Neural progenitor cell (in vitro differentiated cells): ENCODE data around the gene PFKFB4. TPM values are rescaled to one million over a fixed set of nuclear protein-coding genes. Genes with fewer than 3 reads are reported as not detected.
A peak's percentile ranks its signal among the peaks of the same experiment; 100 is the strongest.

Source experiments
- DNase-seq: peaks from one replicate; pipeline ENCODE4 v3.0.0-alpha.2; 2016; ENCODE audit warnings: low spot score
- H2AFZ ChIP-seq: fragments of 200-600 bp; sonication (generic); replicated peaks from 2 replicates; pipeline ENCODE4 v1.6.1; 2016; ENCODE audit warnings: antibody characterized with exemption
- H3F3A ChIP-seq: fragments of 200-600 bp; sonication (generic); 2 replicates; pipeline ENCODE4 v1.6.1; 2016; ENCODE audit warnings: antibody characterized with exemption, low read depth
- H3K27ac ChIP-seq: fragments of 200-600 bp; sonication (generic); 2 replicates; pipeline ENCODE4 v1.5.1; 2016; ENCODE audit warnings: mild to moderate bottlenecking
- H3K27me3 ChIP-seq: fragments of 200-600 bp; sonication (generic); 2 replicates; pipeline ENCODE4 v1.6.1; 2016; ENCODE audit warnings: mild to moderate bottlenecking, moderate library complexity
- H3K36me3 ChIP-seq: fragments of 200-600 bp; sonication (generic); 2 replicates; pipeline ENCODE4 v1.5.1; 2016
- H3K4me1 ChIP-seq: fragments of 200-600 bp; sonication (generic); 2 replicates; pipeline ENCODE4 v1.6.1; 2016; ENCODE audit warnings: mixed run types
- H3K4me2 ChIP-seq: fragments of 200-600 bp; sonication (generic); 2 replicates; pipeline ENCODE4 v1.6.1; 2016
- H3K4me3 ChIP-seq: fragments of 200-600 bp; sonication (generic); 2 replicates; pipeline ENCODE4 v1.5.1; 2016
- H3K79me2 ChIP-seq: fragments of 200-600 bp; sonication (generic); 2 replicates; pipeline ENCODE4 v1.6.1; 2016; ENCODE audit warnings: low read depth
- H3K9ac ChIP-seq: fragments of 200-600 bp; sonication (generic); 2 replicates; pipeline ENCODE4 v1.6.1; 2016
- H3K9me3 ChIP-seq: fragments of 200-600 bp; sonication (generic); 2 replicates; pipeline ENCODE4 v1.5.1; 2016; ENCODE audit warnings: low read depth
- H4K20me1 ChIP-seq: fragments of 200-600 bp; sonication (generic); 2 replicates; pipeline ENCODE4 v1.6.1; 2016; ENCODE audit warnings: low read depth
- H3K27ac Mint-ChIP-seq: 3 replicates; pipeline ENCODE4 v1.8.0; 2021; ENCODE audit warnings: mixed read lengths
- H3K27me3 Mint-ChIP-seq: 2 replicates; pipeline ENCODE4 v1.8.0; 2022; ENCODE audit warnings: low read depth, mild to moderate bottlenecking, inconsistent platforms, moderate library complexity, mixed read lengths; ENCODE audit not compliant: insufficient read depth
- H3K36me3 Mint-ChIP-seq: 3 replicates; pipeline ENCODE4 v1.8.0; 2021; ENCODE audit warnings: mixed read lengths
- H3K4me1 Mint-ChIP-seq: 3 replicates; pipeline ENCODE4 v1.8.0; 2021; ENCODE audit warnings: mixed read lengths
- H3K4me3 Mint-ChIP-seq: 3 replicates; pipeline ENCODE4 v1.8.0; 2021; ENCODE audit warnings: mild to moderate bottlenecking, moderate library complexity, mixed read lengths
- H3K9me3 Mint-ChIP-seq: 3 replicates; pipeline ENCODE4 v1.8.0; 2020; ENCODE audit warnings: mixed read lengths
- CTCF ChIP-seq: fragments of 200-600 bp; sonication (generic); IDR thresholded peaks from 2 replicates; pipeline ENCODE4 v1.5.1; 2017; ENCODE audit warnings: antibody characterized with exemption, mild to moderate bottlenecking
- EZH2 ChIP-seq: fragments of 200-600 bp; sonication (generic); IDR thresholded peaks from 2 replicates; pipeline ENCODE4 v1.6.1; 2017; ENCODE audit warnings: antibody characterized with exemption, mild to moderate bottlenecking, moderate library complexity
- EZH2phosphoT487 ChIP-seq: fragments of 200-600 bp; sonication (generic); IDR thresholded peaks from 2 replicates; pipeline ENCODE4 v1.6.1; 2017; ENCODE audit warnings: antibody characterized with exemption
- microRNA counts: library from miRNA; unstranded; fragments of <30 nt; microRNA quantifications from one replicate; lab custom pipeline; 2016
- microRNA-seq: library from miRNA; unstranded; fragments of <30 nt; microRNA quantifications from one replicate; pipeline ENCODE4, GENCODE V29; 2016
- small RNA-seq: library from RNA; depleted of rRNA; stranded (forward); fragments of <200 nt; gene quantifications from one replicate; pipeline ENCODE3, GENCODE V24; 2015
- total RNA-seq: library from RNA; depleted of rRNA; stranded (reverse); fragments of >200 nt; gene quantifications from 2 replicates; pipeline ENCODE4 v1.2.3, GENCODE V29; 2015; ENCODE audit warnings: low replicate concordance

PFKFB4 gene
- total RNA-seq, 1 donor from 2014 or later = 59.5 TPM

GRCh38 chr3:48469046-48469915, 87.3 kb downstream of the PFKFB4 start:
- Mint-ChIP-seq H3K4me1 (peaks cover 48% of the 10 kb centered on the region), H3K27ac (no peak overlapping the region), H3K27me3 (peaks cover 2% of the 10 kb centered on the region), H3K36me3 (peaks cover 16% of the 10 kb centered on the region), H3K9me3 (no peaks in the 10 kb centered on the region), H3K4me3 (peak overlapping the region; percentile 50)
- Histone ChIP-seq H3K9ac (no peak overlapping the region), H3K4me3 (no peak overlapping the region), H2AFZ (no peak overlapping the region), H3K36me3 (no peaks in the 10 kb centered on the region), H3K27ac (no peak overlapping the region), H4K20me1 (no peaks in the 10 kb centered on the region), H3K79me2 (peaks cover 30% of the 10 kb centered on the region), H3K4me2 (no peak overlapping the region), H3K9me3 (no peaks in the 10 kb centered on the region), H3K27me3 (no peaks in the 10 kb centered on the region), H3F3A (peaks cover 42% of the 10 kb centered on the region), H3K4me1 (peaks cover 29% of the 10 kb centered on the region)
- no peak for DNase-seq
- TF ChIP-seq EZH2phosphoT487 (no peak), CTCF (no peak), EZH2 (no peak)

DNA sequence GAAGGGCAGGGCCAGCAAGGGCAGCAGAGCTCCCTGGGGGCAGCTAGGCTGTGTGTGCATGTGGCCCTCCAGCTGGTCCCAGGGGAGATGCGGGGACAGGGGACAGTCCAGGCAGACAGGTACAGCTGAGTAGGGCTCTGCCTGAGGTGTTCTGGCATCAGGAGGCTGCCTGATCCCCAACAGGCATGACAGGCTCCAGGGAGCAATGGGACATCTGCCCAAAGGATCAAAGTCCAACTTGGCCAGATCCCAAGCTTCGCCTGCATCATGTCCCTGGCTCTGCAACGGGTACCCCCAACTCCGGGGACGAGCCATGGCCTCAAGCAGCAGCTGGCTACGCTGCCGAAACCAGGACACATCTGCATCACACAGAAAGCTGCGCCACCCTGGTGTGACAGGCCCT, 88.3 kb downstream of the PFKFB4 start:
- Histone ChIP-seq H3K9me3 (no peaks in the 10 kb centered on the region), H3K4me3 (no peak overlapping the region), H3K79me2 (peaks cover 30% of the 10 kb centered on the region), H3F3A (peaks cover 33% of the 10 kb centered on the region), H3K9ac (no peak overlapping the region), H3K4me2 (no peak overlapping the region), H3K36me3 (no peaks in the 10 kb centered on the region), H4K20me1 (no peaks in the 10 kb centered on the region), H3K27ac (peak overlapping the region; percentile 66), H3K4me1 (peaks cover 23% of the 10 kb centered on the region), H2AFZ (no peak overlapping the region), H3K27me3 (no peaks in the 10 kb centered on the region)
- Mint-ChIP-seq H3K27me3 (peaks cover 2% of the 10 kb centered on the region), H3K36me3 (peaks cover 16% of the 10 kb centered on the region), H3K9me3 (no peaks in the 10 kb centered on the region), H3K4me3 (peak overlapping the region; percentile 19), H3K27ac (peak overlapping the region; percentile 9), H3K4me1 (peaks cover 43% of the 10 kb centered on the region)
- no peak for DNase-seq
- TF ChIP-seq CTCF (no peak), EZH2 (no peak), EZH2phosphoT487 (no peak)

MicroRNAs within 50 kb of the gene (microRNA counts, 767-probe panel; counts per million panel counts)
- microRNA hsa-miR-711 (lab: Ali Mortazavi, UCI) = 460 counts per million, percentile 90 among the panel's probes with 10 or more counts

Small RNAs within 50 kb of the gene (microRNA-seq; reads per million reads assigned to microRNA genes)
- gene MIR6823 (not detected), gene MIR711 (not detected)

Small RNAs within 50 kb of the gene (small RNA-seq; reads per million reads assigned to genes)
- gene MIR6823 = not detected

Other genes starting within 250 kb of the PFKFB4 start
- not detected in 2 replicates for gene SPINK8, start 223.1 kb downstream of the PFKFB4 start, total RNA-seq
- gene FBXW12, start 184.6 kb downstream of the PFKFB4 start, total RNA-seq = 0.82 and 1.4 TPM in 2 replicates
- gene PLXNB1, start 126.7 kb downstream of the PFKFB4 start, total RNA-seq = 53.6 and 142 TPM in 2 replicates
- gene CCDC51, start 116.7 kb downstream of the PFKFB4 start, total RNA-seq = 13.9 and 22.0 TPM in 2 replicates
- 472 and 510 TPM in 2 replicates for gene TMA7, start 116.5 kb downstream of the PFKFB4 start, total RNA-seq
- 8.3 and 11.8 TPM in 2 replicates for gene ATRIP, start 110.1 kb downstream of the PFKFB4 start, total RNA-seq
- 54.8 and 133 TPM in 2 replicates for gene SHISA5, start 52.6 kb downstream of the PFKFB4 start, total RNA-seq
- 0.34 TPM in 1 of 2 replicates, not detected in the other for gene UCN2, start 7.0 kb upstream of the PFKFB4 start, total RNA-seq
- gene COL7A1, start 38.5 kb upstream of the PFKFB4 start, total RNA-seq = 3.0 and 13.3 TPM in 2 replicates
- gene UQCRC1, start 52.8 kb upstream of the PFKFB4 start, total RNA-seq = 240 and 246 TPM in 2 replicates
- gene TMEM89, start 65.0 kb upstream of the PFKFB4 start, total RNA-seq = not detected in 2 replicates
- 42.5 and 78.9 TPM in 2 replicates for gene SLC26A6, start 78.7 kb upstream of the PFKFB4 start, total RNA-seq
- gene CELSR3, start 106.1 kb upstream of the PFKFB4 start, total RNA-seq = 9.9 and 22.3 TPM in 2 replicates
- gene NCKIPSD, start 129.1 kb upstream of the PFKFB4 start, total RNA-seq = 32.8 and 69.1 TPM in 2 replicates
- gene IP6K2, start 160.4 kb upstream of the PFKFB4 start, total RNA-seq = 130 and 186 TPM in 2 replicates